Left colon (tissue), 2 donors: ENCODE measurements around the gene PCDHGA8. TPM values are rescaled to one million over a fixed set of nuclear protein-coding genes. Genes with fewer than 3 reads are reported as not detected.
A peak's percentile ranks its signal among the peaks of the same experiment; 100 is the strongest.
"Not testable (repeated sequence)": the region's sequence is repeated elsewhere in the genome, so short reads cannot be mapped to it uniquely, and the experiment has no call there.

Experiments
- ATAC-seq: fragments of 200-7000 bp; cut with Tn5 transposase; one replicate; pipeline ENCODE4 v1.9.1; 2020; ENCODE audit warnings: mild to moderate bottlenecking, moderate library complexity
- DNase-seq, 2 donors: peaks; one replicate each; pipeline ENCODE4 v3.0.0-alpha.2; 2020
- intact Hi-C, 2 donors: fragments of 100-400 bp; cut with DNase I in 1 of 2; cut with micrococcal nuclease in 1 of 2; formaldehyde crosslinking; loops; one replicate each; pipeline versions ENCODE4 v1.11.2 to v1.14.0; 2022; cut with DNase I, micrococcal nuclease
- total RNA-seq, 2 donors: library from RNA; stranded (reverse); fragmentation: NEBNext Ultra II Directional; extraction: Animal tissue kit (Norgen Biotek cat#: 25700); gene quantifications; one replicate each; pipeline ENCODE4 v1.2.1, GENCODE V29; 2021
- donor health status: DM: no; HTN: no; CAD: no.
- donor health status: DM: yes; HTN: yes; CAD: no.

The PCDHGA8 gene
- total RNA-seq, 2 donors from 2014 or later: 0.73 to 0.82 TPM

DNA sequence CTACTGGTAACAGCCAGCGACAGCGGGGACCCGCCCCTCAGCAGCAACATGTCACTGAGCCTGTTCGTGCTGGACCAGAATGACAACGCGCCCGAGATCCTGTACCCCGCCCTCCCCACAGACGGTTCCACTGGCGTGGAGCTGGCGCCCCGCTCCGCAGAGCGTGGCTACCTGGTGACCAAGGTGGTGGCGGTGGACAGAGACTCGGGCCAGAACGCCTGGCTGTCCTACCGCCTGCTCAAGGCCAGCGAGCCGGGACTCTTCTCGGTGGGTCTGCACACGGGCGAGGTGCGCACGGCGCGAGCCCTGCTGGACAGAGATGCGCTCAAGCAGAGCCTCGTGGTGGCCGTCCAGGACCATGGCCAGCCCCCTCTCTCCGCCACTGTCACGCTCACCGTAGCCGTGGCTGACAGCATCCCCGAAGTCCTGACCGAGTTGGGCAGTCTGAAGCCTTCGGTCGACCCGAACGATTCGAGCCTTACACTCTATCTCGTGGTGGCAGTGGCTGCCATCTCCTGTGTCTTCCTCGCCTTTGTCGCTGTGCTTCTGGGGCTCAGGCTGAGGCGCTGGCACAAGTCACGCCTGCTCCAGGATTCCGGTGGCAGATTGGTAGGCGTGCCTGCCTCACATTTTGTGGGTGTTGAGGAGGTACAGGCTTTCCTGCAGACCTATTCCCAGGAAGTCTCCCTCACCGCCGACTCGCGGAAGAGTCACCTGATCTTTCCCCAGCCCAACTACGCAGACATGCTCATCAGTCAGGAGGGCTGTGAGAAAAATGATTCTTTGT is 2.2 kb downstream of the PCDHGA8 start:
- intact Hi-C loops: loop anchor here in 1 of 2 donors (10.0 kb wide), 1 partner anchor 50 kb away; the partner anchor contains the start of gene PCDHGA3
- DNase-seq, ATAC-seq: not testable (repeated sequence)

DNA sequence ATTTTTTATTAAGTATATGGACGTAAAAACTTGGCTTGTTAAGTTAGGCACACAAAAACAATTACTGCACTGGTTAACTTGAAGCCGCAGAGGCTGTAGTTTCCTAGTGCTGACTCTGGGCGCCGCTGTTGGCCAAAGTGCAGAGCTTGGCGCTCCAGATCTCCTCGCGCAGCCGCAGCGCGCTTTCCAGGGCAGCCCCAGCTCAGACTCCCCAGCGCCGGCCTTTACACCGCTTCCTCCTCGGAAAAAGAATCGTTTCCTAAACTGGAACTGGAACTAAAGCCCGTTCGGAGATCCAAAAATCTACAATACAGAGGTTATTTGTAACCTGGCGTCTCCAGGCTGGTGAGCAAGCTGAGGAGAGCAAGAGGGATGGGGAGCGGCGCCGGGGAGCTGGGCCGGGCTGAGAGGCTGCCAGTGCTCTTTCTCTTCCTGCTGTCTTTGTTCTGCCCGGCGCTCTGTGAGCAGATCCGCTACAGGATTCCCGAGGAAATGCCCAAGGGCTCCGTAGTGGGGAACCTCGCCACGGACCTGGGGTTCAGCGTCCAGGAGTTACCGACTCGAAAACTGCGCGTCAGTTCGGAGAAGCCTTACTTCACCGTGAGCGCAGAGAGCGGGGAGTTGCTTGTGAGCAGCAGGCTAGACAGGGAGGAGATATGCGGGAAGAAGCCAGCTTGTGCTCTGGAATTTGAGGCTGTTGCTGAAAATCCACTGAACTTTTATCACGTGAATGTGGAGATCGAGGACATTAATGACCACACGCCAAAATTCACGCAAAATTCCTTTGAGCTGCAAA is 5.5 kb downstream of the PCDHGA8 start, which contains the start of gene PCDHGB5:
PCDHGB5 (plus strand) TSS at position 192 of the 796 bp plus-strand sequence; CDS start at position 373, 181 bp downstream.
- DNase-seq: peak in 1 of 2 donors; percentile 51
- ATAC-seq: peak; percentile 96
- intact Hi-C loops: loop anchor here in 1 of 2 donors (10.0 kb wide), 1 partner anchor 53 kb away; the partner anchor contains the start of gene PCDHGA3

DNA sequence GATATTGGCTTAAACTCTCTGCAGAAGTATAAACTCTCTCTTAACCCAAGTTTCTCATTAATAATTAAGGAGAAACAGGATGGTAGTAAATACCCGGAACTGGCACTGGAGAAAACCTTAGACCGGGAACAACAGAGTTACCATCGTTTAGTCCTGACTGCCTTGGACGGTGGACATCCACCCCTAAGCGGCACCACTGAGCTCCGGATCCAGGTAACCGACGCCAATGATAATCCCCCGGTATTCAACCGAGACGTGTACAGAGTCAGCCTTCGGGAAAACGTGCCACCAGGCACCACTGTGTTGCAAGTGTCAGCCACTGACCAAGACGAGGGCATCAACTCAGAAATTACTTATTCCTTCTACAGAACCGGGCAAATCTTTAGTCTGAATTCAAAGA is 6.2 kb downstream of the PCDHGA8 start:
- DNase-seq (no peak), ATAC-seq (no peak)
- intact Hi-C loops: loop anchor here in 1 of 2 donors (10.0 kb wide), 1 partner anchor 54 kb away; the partner anchor contains the start of gene PCDHGA3

DNA sequence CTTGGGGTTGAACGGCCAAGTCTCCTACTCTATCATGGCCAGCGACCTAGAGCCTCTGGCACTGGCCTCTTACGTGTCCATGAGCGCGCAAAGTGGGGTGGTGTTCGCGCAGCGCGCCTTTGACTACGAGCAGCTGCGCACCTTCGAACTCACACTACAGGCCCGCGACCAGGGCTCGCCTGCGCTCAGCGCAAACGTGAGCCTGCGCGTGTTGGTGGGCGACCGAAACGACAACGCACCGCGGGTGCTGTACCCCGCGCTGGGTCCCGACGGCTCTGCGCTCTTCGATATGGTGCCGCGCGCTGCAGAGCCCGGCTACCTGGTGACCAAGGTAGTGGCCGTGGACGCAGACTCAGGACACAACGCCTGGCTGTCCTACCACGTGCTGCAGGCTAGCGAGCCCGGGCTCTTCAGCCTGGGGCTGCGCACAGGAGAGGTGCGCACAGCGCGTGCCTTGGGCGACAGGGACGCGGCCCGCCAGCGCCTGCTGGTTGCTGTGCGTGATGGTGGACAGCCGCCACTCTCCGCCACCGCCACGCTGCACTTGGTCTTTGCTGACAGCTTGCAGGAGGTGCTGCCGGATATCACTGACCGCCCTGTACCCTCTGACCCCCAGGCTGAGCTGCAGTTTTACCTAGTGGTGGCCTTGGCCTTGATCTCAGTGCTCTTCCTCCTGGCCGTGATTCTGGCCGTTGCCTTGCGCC is 7.3 kb downstream of the PCDHGA8 start:
- DNase-seq (no peak), ATAC-seq (no peak)
- intact Hi-C loops: loop anchor here in 1 of 2 donors (10.0 kb wide), 1 partner anchor 55 kb away; the partner anchor contains the start of gene PCDHGA3

GRCh38 chr5:141402553-141403243 is 10.3 kb downstream of the PCDHGA8 start, which contains the start of gene PCDHGA9:
Gene PCDHGA9 (plus strand): TSS chr5:141402778. CDS start chr5:141402953, 175 bp downstream.
- intact Hi-C loops: no loop called here
- peak; percentile 51 for ATAC-seq
- DNase-seq: no peak

GRCh38 chr5:141403387-141403786 is 11.0 kb downstream of the PCDHGA8 start:
- intact Hi-C loops: no loop called here
- ATAC-seq (no peak), DNase-seq (no peak)

DNA sequence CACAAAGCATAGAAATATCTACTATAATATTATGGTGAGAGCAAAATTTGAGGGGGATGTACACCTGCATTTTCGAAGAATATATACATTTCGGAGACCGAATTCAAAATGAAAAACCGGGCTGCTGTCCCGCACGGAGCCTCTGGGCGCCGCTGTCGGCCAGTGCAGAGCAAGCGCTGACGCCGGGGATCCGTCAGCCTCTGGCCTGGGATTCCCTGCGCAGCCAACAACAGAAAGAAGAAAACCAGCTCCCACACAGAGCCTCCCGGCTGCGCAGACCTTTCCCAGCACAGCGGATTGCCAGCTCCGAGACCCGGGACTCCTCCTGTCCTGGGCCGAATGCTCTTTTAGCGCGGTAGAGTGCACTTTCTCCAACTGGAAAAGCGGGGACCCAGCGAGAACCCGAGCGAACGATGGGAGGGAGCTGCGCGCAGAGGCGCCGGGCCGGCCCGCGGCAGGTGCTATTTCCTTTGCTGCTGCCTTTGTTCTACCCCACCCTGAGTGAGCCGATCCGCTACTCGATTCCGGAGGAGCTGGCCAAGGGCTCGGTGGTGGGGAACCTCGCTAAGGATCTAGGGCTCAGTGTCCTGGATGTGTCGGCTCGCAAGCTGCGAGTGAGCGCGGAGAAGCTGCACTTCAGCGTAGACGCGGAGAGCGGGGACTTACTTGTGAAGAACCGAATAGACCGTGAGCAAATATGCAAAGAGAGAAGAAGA is 15.5 kb downstream of the PCDHGA8 start, which contains the start of gene PCDHGB6:
PCDHGB6 (plus strand) TSS at position 232 of the 716 bp plus-strand sequence; CDS start at position 414, 182 bp downstream.
- peak; percentile 75 for ATAC-seq
- intact Hi-C loops: not testable (repeated sequence)
- peak in 1 of 2 donors; percentile 31 for DNase-seq

DNA sequence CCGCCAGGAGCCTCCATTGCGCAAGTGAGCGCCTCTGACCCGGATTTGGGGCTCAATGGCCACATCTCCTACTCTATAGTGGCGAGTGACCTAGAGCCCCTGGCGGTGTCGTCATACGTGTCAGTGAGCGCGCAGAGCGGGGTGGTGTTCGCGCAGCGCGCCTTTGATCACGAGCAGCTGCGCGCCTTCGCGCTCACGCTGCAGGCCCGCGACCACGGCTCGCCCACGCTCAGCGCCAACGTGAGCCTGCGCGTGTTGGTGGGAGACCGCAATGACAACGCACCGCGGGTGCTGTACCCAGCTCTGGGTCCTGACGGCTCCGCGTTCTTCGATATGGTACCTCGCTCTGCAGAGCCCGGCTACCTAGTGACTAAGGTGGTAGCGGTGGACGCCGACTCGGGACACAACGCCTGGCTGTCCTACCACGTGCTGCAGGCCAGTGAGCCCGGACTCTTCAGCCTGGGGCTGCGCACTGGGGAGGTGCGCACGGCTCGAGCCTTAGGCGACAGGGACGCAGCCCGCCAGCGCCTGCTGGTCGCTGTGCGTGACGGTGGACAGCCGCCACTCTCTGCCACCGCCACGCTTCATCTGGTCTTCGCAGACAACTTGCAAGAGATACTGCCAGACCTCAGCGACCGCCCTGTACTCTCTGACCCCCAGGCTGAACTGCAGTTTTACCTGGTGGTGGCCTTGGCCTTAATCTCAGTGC is 17.3 kb downstream of the PCDHGA8 start:
- no peak for ATAC-seq
- DNase-seq: no peak
- intact Hi-C loops: loop anchor here in 1 of 2 donors (10.0 kb wide), 1 partner anchor 155 kb away; no protein-coding TSS in a partner anchor

- intact Hi-C loops: loop anchor here in 1 of 2 donors (10.0 kb wide), 1 partner anchor 153 kb away; no protein-coding TSS in a partner anchor
- DNase-seq (no peak), ATAC-seq (no peak)
Observed at GRCh38 chr5:141411575-141411974, 19.1 kb downstream of the PCDHGA8 start.

GRCh38 chr5:141412854-141413539 is 20.6 kb downstream of the PCDHGA8 start, which contains the start of gene PCDHGA10:
Gene PCDHGA10 (plus strand): TSS chr5:141412987. CDS start chr5:141413176, 189 bp downstream.
- ATAC-seq (peak; percentile 84), DNase-seq (peak in 1 of 2 donors; percentile 66)
- intact Hi-C loops: loop anchor here in 1 of 2 donors (10.0 kb wide), 1 partner anchor 152 kb away; no protein-coding TSS in a partner anchor

DNA sequence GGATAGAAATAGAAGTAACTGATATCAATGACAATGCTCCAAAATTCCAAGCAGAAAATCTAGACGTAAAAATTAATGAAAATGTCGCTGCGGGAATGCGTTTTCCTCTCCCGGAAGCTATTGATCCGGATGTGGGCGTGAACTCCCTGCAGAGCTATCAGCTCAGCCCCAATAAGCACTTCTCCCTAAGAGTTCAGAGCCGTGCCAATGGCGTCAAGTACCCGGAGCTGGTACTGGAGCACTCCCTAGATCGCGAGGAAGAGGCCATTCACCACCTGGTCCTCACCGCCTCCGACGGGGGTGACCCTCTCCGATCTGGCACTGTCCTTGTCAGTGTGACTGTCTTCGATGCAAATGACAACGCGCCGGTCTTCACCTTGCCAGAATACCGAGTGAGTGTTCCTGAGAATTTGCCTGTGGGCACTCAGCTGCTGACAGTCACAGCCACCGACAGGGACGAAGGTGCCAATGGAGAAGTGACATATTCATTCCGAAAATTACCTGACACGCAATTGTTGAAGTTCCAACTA is 21.2 kb downstream of the PCDHGA8 start:
- no peak for DNase-seq
- peak; percentile 53 for ATAC-seq
- intact Hi-C loops: loop anchor here in 1 of 2 donors (10.0 kb wide), 1 partner anchor 151 kb away; no protein-coding TSS in a partner anchor

DNA sequence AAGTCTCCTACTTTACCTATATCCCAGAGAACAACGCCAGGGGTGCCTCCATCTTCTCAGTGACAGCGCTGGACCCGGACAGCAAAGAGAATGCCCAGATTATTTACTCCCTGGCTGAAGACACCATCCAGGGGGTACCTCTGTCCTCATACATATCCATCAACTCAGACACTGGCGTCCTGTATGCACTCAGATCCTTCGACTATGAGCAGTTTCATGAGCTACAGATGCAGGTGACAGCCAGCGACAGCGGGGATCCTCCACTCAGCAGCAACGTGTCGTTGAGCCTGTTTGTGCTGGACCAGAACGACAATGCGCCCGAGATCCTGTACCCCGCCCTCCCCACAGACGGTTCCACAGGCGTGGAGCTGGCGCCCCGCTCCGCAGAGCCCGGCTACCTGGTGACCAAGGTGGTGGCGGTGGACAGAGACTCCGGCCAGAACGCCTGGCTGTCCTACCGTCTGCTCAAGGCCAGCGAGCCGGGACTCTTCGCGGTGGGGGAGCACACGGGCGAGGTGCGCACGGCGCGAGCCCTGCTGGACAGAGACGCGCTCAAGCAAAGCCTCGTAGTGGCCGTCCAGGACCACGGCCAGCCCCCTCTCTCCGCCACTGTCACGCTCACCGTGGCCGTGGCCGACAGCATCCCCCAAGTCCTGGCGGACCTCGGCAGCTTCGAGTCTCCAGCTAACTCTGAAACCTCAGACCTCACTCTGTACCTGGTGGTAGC is 22.3 kb downstream of the PCDHGA8 start:
- ATAC-seq, DNase-seq: not testable (repeated sequence)
- intact Hi-C loops: loop anchor here in 1 of 2 donors (10.0 kb wide), 1 partner anchor 150 kb away; no protein-coding TSS in a partner anchor

- not testable (repeated sequence) for ATAC-seq, DNase-seq
- intact Hi-C loops: loop anchor here in 1 of 2 donors (10.0 kb wide), 1 partner anchor 150 kb away; no protein-coding TSS in a partner anchor
Observed at GRCh38 chr5:141415275-141415618, 22.8 kb downstream of the PCDHGA8 start.

- peak; percentile 70 for ATAC-seq
- peak in 1 of 2 donors; percentile 60 for DNase-seq
- intact Hi-C loops: loop anchor here in 1 of 2 donors (10.0 kb wide), 1 partner anchor 147 kb away; no protein-coding TSS in a partner anchor
Observed at GRCh38 chr5:141417494-141418172, 25.2 kb downstream of the PCDHGA8 start, which contains the start of gene PCDHGB7. Gene PCDHGB7 (plus strand): TSS chr5:141417677. CDS start chr5:141417860, 183 bp downstream.
